ENCODE measurements around the gene ASCL5.

GRCh38 chr1:201147396-201148015 lies 20.5 kb upstream of the ASCL5 start:
- TF ChIP-seq YY1 (IDR thresholded peaks at IDR 0.05; ENCODE audit: insufficient read depth, insufficient read length), result no peak
- TF ChIP-seq SUZ12 (IDR thresholded peaks at IDR 0.05; ENCODE audit: extremely low read depth, insufficient read depth, insufficient read length), result no peak
- TF ChIP-seq ZNF274 (IDR thresholded peaks at IDR 0.05; ENCODE audit: low read depth, low read length), result no peak
